Breast epithelium (tissue), 4 donors: ENCODE data around the gene EDNRB. TPM values are rescaled to one million over a fixed set of nuclear protein-coding genes. Genes with fewer than 3 reads are reported as not detected.

Experiments used
- DNase-seq, 2 donors: peaks; one replicate each; pipeline ENCODE4 v3.0.0-alpha.2; 2019; ENCODE audit warnings: low spot score in 2 of 2
- H3K27ac ChIP-seq, 2 donors: fragments of 200-600 bp; sonication (generic) in 1 of 2; one replicate each; pipeline ENCODE4 v1.5.1; 2016 to 2019; ENCODE audit warnings: mild to moderate bottlenecking in 1 of 2
- H3K27me3 ChIP-seq, 2 donors: fragments of 200-600 bp; sonication (generic) in 1 of 2; one replicate each; pipeline versions ENCODE4 v1.5.1 to v1.6.0; 2017 to 2019; ENCODE audit warnings: control low read depth in 1 of 2, mild to moderate bottlenecking in 1 of 2
- H3K36me3 ChIP-seq: fragments of 200-600 bp; one replicate; pipeline ENCODE4 v1.5.1; 2019
- H3K4me1 ChIP-seq, 2 donors: fragments of 200-600 bp; sonication (generic); one replicate each; pipeline ENCODE4 v1.5.1; 2016 to 2019; ENCODE audit warnings: control low read depth in 1 of 2
- H3K4me3 ChIP-seq, 3 donors: fragments of 200-600 bp; sonication (generic); 1 replicate in 2 of 3; 2 replicates in 1 of 3; pipeline ENCODE4 v1.5.1; 2016 to 2019; ENCODE audit warnings: mild to moderate bottlenecking in 3 of 3, moderate library complexity in 2 of 3
- H3K9me3 ChIP-seq, 2 donors: fragments of 200-600 bp; sonication (generic) in 1 of 2; one replicate each; pipeline ENCODE4 v1.5.1; 2016 to 2019; ENCODE audit warnings: control low read depth in 1 of 2
- POLR2A ChIP-seq: fragments of 450-650 bp; IDR thresholded peaks from one replicate; pipeline ENCODE4 v1.6.1; 2016; ENCODE audit warnings: antibody characterized with exemption, mild to moderate bottlenecking, moderate library complexity
- POLR2AphosphoS5 ChIP-seq, 3 donors: sonication (generic); formaldehyde crosslinking; IDR thresholded peaks; one replicate each; pipeline ENCODE4 v1.6.1; 2017; ENCODE audit warnings: antibody characterized with exemption in 3 of 3
- intact Hi-C: fragments of 100-400 bp; cut with DNase I; formaldehyde crosslinking; loops from one replicate; pipeline ENCODE4 v1.15.1; 2023; ENCODE audit warnings: low total_unique reads
- total RNA-seq, 3 donors: library from RNA; depleted of rRNA; stranded (reverse); fragments of >200 nt; gene quantifications; one replicate each; pipeline ENCODE4 v1.1.0, GENCODE V29; 2016
- TF ChIP-seq, protein P1 (sequence below), 3 donors: fragments of 450-650 bp; IDR thresholded peaks; one replicate each; pipeline ENCODE4 v1.5.1; 2016 to 2017; ENCODE audit warnings: antibody characterized with exemption in 3 of 3, mild to moderate bottlenecking in 3 of 3, moderate library complexity in 3 of 3

EDNRB gene
- total RNA-seq, 3 donors from 2014 or later, result 22.8 to 116 (median 106) TPM

DNA sequence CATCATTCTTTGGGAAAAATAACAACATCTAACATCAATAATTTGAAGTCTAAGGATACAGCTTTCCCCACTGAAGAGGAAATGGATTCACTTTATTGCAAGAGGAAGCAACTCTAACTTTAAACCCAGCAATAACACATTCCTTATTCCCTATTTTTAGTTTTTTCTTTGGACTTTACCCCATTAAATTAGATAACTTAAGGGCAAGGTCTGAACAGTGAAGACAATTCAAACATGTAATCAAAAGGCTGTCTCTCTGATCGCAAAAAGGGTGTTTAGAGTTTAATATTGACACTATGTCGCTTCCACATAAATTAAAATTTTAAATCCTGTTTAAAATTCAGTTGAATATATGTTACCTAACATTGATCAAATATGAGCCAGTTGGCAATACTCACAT lies 10.1 kb downstream of the EDNRB start:
- intact Hi-C loops, result no loop called here
- peak overlapping the region in 1 of 2 donors; percentile 63 for H3K27ac ChIP-seq

DNA sequence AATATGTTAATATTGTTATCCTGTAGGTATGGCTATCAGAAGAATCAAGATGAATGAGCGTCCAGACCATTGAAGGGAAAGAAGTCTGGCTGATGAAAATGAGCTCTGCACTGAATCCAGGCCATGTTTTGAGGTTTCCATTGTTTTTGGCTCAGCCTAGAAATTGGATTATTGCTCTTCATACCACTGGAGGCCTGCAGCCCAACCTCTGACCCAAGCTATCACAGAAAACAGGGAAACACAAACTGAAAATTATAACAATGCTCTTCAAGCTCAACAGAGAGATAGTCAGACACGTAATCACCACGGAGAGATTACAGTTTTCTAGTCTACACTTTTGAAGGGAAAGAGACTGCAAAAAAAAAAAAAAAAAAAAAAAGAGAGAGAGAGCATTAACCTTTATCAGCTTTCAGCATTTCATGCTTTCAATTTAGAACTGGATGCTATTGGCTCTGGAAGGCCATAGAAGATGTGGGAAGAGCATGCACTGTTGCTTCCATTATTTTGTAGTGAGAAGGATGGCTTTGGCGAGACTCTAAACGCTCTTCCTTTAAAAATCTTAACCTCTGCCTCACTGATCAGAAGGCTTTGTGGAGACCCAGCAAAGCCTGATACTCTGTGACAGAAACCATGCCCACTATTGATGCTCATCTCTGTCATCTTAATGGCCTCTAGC lies 10.8 kb downstream of the EDNRB start:
- H3K27ac ChIP-seq, result peak overlapping the region in 1 of 2 donors; percentile 58
- TF ChIP-seq, protein P1, sequence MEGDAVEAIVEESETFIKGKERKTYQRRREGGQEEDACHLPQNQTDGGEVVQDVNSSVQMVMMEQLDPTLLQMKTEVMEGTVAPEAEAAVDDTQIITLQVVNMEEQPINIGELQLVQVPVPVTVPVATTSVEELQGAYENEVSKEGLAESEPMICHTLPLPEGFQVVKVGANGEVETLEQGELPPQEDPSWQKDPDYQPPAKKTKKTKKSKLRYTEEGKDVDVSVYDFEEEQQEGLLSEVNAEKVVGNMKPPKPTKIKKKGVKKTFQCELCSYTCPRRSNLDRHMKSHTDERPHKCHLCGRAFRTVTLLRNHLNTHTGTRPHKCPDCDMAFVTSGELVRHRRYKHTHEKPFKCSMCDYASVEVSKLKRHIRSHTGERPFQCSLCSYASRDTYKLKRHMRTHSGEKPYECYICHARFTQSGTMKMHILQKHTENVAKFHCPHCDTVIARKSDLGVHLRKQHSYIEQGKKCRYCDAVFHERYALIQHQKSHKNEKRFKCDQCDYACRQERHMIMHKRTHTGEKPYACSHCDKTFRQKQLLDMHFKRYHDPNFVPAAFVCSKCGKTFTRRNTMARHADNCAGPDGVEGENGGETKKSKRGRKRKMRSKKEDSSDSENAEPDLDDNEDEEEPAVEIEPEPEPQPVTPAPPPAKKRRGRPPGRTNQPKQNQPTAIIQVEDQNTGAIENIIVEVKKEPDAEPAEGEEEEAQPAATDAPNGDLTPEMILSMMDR (IDR thresholded peaks at IDR 0.05), result no peak
- TF ChIP-seq POLR2AphosphoS5 (IDR thresholded peaks at IDR 0.05), result no peak
- no peak for TF ChIP-seq POLR2A
- intact Hi-C loops, result no loop called here

More for the DNA sequence above, 10.1 kb downstream of the EDNRB start:
- H3K36me3 ChIP-seq, result no peaks in the 10 kb centered on the region
- H3K4me1 ChIP-seq, result no peaks in the 10 kb centered on the region
- DNase-seq, result no peak
- TF ChIP-seq POLR2A (no peak), POLR2AphosphoS5 (IDR thresholded peaks at IDR 0.05) (no peak)
- TF ChIP-seq, protein P1 (IDR thresholded peaks at IDR 0.05), result no peak
- H3K4me3 ChIP-seq, result no peak overlapping the region
- H3K9me3 ChIP-seq, result no peaks in the 10 kb centered on the region
- H3K27me3 ChIP-seq, result no peaks in the 10 kb centered on the region

DNA sequence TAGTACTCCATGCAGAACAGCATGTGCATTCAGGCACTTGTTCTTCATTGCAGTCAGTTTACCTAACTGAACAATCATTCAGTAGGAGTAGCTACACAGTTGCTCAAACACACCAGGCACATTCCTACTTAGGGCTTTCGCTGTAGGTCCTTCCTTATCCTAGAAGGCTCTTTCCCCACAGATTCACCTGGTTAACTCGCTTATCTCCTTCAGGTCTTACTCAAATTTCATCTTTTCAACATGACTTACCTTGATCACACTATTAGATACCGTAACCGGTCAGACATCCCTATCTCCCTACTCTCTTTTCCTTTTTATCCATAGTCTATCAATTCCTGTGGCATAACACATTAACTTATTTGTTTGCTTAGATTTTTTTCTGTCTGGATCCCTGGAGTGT lies 14.6 kb downstream of the EDNRB start:
- H3K36me3 ChIP-seq, result no peaks in the 10 kb centered on the region
- intact Hi-C loops, result no loop called here
- H3K27me3 ChIP-seq, result no peaks in the 10 kb centered on the region
- no peak for DNase-seq
- TF ChIP-seq, protein P1 (IDR thresholded peaks at IDR 0.05), result no peak
- no peak for TF ChIP-seq POLR2A
- no peak for TF ChIP-seq POLR2AphosphoS5 (IDR thresholded peaks at IDR 0.05)
- no peak overlapping the region for H3K27ac ChIP-seq
- H3K4me3 ChIP-seq, result no peak overlapping the region
- no peaks in the 10 kb centered on the region for H3K4me1 ChIP-seq
- peaks cover 6 to 8% of the 10 kb centered on the region in 2 donors for H3K9me3 ChIP-seq

More for the DNA sequence above, 10.8 kb downstream of the EDNRB start:
- no peak for DNase-seq
- Histone ChIP-seq H3K27me3 (no peaks in the 10 kb centered on the region), H3K36me3 (no peaks in the 10 kb centered on the region), H3K9me3 (peaks cover 2 to 3% of the 10 kb centered on the region in 2 donors), H3K4me1 (no peaks in the 10 kb centered on the region), H3K4me3 (no peak overlapping the region)

DNA sequence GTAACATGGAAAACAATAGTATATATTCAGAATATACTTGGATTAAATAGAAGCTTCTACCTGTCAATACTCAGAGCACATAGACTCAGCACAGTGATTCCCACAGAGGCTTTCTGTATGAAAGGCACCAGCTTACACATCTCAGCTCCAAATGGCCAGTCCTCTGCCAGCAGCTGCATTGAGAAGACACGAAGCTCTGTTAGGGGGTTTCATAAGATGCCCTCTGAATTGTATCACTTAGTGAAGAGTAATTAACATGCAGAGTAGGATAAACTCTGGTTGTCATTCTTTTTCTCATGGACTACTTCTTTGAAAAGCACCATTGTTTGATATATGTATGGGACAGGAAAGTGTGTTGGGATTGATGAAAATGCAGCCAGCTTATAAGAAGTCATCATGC lies 15.2 kb downstream of the EDNRB start:
- Histone ChIP-seq H3K27ac (no peak overlapping the region), H3K36me3 (no peaks in the 10 kb centered on the region), H3K4me1 (no peaks in the 10 kb centered on the region), H3K9me3 (peaks cover 6 to 8% of the 10 kb centered on the region in 2 donors), H3K27me3 (no peaks in the 10 kb centered on the region), H3K4me3 (no peak overlapping the region)
- intact Hi-C loops, result no loop called here
- DNase-seq, result no peak
- no peak for TF ChIP-seq POLR2AphosphoS5 (IDR thresholded peaks at IDR 0.05)
- TF ChIP-seq, protein P1 (IDR thresholded peaks at IDR 0.05), result no peak
- TF ChIP-seq POLR2A, result no peak

DNA sequence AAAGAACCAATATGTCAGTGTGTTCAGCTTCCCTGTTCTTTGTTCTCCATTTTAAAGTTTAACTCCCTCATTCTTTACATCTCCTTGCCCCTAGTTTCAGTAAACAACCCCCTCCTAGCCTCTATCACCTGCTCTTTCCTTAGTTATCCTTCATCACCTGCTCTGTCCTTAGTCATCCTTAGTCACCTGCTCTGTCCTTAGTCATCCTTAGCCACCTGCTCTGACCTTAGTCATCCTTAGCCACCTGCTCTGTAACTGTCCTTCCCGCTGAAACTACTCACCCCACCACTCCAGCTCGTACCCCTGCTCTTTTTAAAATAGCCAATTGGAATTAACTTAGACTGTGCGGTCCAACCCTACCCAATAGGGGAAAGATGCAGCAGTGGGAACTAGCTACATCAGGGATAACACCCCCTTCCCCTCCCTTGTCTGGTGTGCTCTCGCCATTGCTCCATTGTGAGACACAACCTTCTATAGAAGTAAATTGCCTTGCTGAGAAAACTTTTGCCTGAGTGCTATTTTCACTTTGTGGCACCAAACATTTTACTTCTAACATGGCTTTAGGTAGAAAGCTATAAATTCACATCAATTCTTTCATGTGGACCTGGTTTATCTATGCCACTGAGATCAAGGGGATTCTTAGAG lies 16.2 kb downstream of the EDNRB start:
- TF ChIP-seq, protein P1 (IDR thresholded peaks at IDR 0.05), result no peak
- TF ChIP-seq POLR2AphosphoS5 (IDR thresholded peaks at IDR 0.05) (no peak), POLR2A (no peak)
- Histone ChIP-seq H3K4me3 (no peak overlapping the region), H3K27me3 (no peaks in the 10 kb centered on the region), H3K4me1 (no peaks in the 10 kb centered on the region), H3K27ac (no peak overlapping the region), H3K9me3 (peaks cover 6 to 8% of the 10 kb centered on the region in 2 donors), H3K36me3 (no peaks in the 10 kb centered on the region)
- intact Hi-C loops, result no loop called here
- DNase-seq, result no peak
